Endothelial cell of umbilical vein (primary cell): Measurements from ENCODE around the gene CGB3. TPM values are rescaled to one million over a fixed set of nuclear protein-coding genes. Genes with fewer than 3 reads are reported as not detected.

Source experiments
- BruUV-seq: library from RNA; stranded (reverse); fragments of 400-500 nt; replicated peaks from 2 replicates; lab custom pipeline; 2021; lab: Mats Ljungman, UMichigan
- CTCF ChIA-PET: fragments of 300-600, 350-600 bp; sonication (Branson Sonifier 250); formaldehyde crosslinking; loops from one replicate; lab custom pipeline; 2021; ENCODE audit warnings: antibody characterized with exemption, inconsistent platforms; lab: Charles Lee
- POLR2A ChIA-PET: fragments of 300-600, 350-600 bp; sonication (Branson Sonifier 250); formaldehyde crosslinking; loops from one replicate; lab custom pipeline; 2021; ENCODE audit warnings: antibody characterized with exemption, inconsistent platforms; lab: Charles Lee
- DNase-seq: peaks from one replicate; pipeline ENCODE4 v3.0.0-alpha.2; 2011; ENCODE audit warnings: low read depth, low spot score
- FAIRE-seq: peaks from 2 replicates; lab custom pipeline; 2011; peaks lifted over from hg19 to GRCh38; lab: Jason Lieb, UNC
- H2AFZ ChIP-seq: 2 replicates; pipeline ENCODE4 v1.6.0; 2012; ENCODE audit warnings: low read depth, low read length, control low read depth, inconsistent platforms
- H3K27ac ChIP-seq: 2 replicates; pipeline ENCODE4 v1.5.1; 2011; ENCODE audit warnings: low read depth, mild to moderate bottlenecking, control low read depth, low read length, moderate library complexity; ENCODE audit not compliant: insufficient read depth
- H3K27me3 ChIP-seq, 2 experiments: 2 replicates each; pipeline versions ENCODE4 v1.6.0 to v1.6.1; 2011; ENCODE audit warnings: low read length in 2 of 2, mixed read lengths in 1 of 2; ENCODE audit not compliant: control insufficient read depth in 2 of 2, insufficient read depth in 2 of 2
- H3K36me3 ChIP-seq, 2 experiments: 2 replicates in 1 of 2; 3 replicates in 1 of 2; pipeline ENCODE4 v1.5.1; 2011; ENCODE audit warnings: low read length in 2 of 2, mild to moderate bottlenecking in 1 of 2, moderate library complexity in 1 of 2; ENCODE audit not compliant: control insufficient read depth in 2 of 2, insufficient read depth in 2 of 2; ENCODE audit errors: extremely low read depth in 1 of 2
- H3K4me1 ChIP-seq: 3 replicates; pipeline ENCODE4 v1.5.1; 2011; ENCODE audit warnings: mild to moderate bottlenecking, low read length; ENCODE audit not compliant: control insufficient read depth, insufficient read depth; ENCODE audit errors: extremely low read depth
- H3K4me2 ChIP-seq: 2 replicates; pipeline ENCODE4 v1.6.1; 2011; ENCODE audit warnings: low read length, control low read depth, mixed read lengths; ENCODE audit not compliant: insufficient read depth
- H3K4me3 ChIP-seq, 3 experiments: fragments of 200-600 bp in 1 of 3; sonication (generic), shearing (Covaris generic) in 1 of 3; replicated peaks in 1 of 3; 2 replicates each; pipeline ENCODE4 v1.5.1; 2011 to 2016; ENCODE audit warnings: control low read depth in 3 of 3, low read length in 3 of 3, mild to moderate bottlenecking in 2 of 3, inconsistent platforms in 1 of 3, low read depth in 1 of 3, moderate library complexity in 1 of 3; ENCODE audit not compliant: insufficient read depth in 1 of 3
- H3K79me2 ChIP-seq: 2 replicates; pipeline ENCODE4 v1.6.0; 2012; ENCODE audit warnings: low read length, inconsistent platforms; ENCODE audit not compliant: control insufficient read depth, insufficient read depth
- H3K9ac ChIP-seq: replicated peaks from 2 replicates; pipeline ENCODE3; 2011; ENCODE audit warnings: low read length, control low read depth; ENCODE audit not compliant: insufficient read depth; ENCODE audit errors: extremely low read depth
- H3K9me1 ChIP-seq: replicated peaks from 3 replicates; pipeline ENCODE4 v1.6.0; 2011; ENCODE audit warnings: mild to moderate bottlenecking, low read length; ENCODE audit not compliant: control insufficient read depth, insufficient read depth; ENCODE audit errors: extremely low read depth
- H3K9me3 ChIP-seq: replicated peaks from 2 replicates; pipeline ENCODE4 v1.5.1; 2012; ENCODE audit warnings: low read length, inconsistent platforms; ENCODE audit not compliant: control insufficient read depth, insufficient read depth
- H4K20me1 ChIP-seq: replicated peaks from 2 replicates; pipeline ENCODE3; 2011; ENCODE audit warnings: mild to moderate bottlenecking, low read length; ENCODE audit not compliant: control insufficient read depth, insufficient read depth; ENCODE audit errors: extremely low read depth
- EZH2 ChIP-seq: IDR thresholded peaks from 2 replicates; pipeline ENCODE4 v1.6.1; 2012; ENCODE audit warnings: borderline replicate concordance, low read depth, mild to moderate bottlenecking, moderate library complexity, low read length, inconsistent platforms; ENCODE audit not compliant: severe bottlenecking
- FOS ChIP-seq: IDR thresholded peaks from 2 replicates; pipeline ENCODE4 v1.6.1; 2011; ENCODE audit warnings: mild to moderate bottlenecking, low read length, moderate library complexity, borderline replicate concordance; ENCODE audit not compliant: insufficient read depth
- GATA2 ChIP-seq: IDR thresholded peaks from 2 replicates; pipeline ENCODE4 v1.7.0; 2011; ENCODE audit warnings: low read depth, mild to moderate bottlenecking, moderate library complexity, mixed read lengths, low read length; ENCODE audit not compliant: insufficient read length, insufficient read depth
- JUN ChIP-seq: IDR thresholded peaks from 2 replicates; pipeline ENCODE4 v1.6.1; 2011; ENCODE audit warnings: borderline replicate concordance, low read depth; ENCODE audit not compliant: insufficient read length, insufficient read depth
- MYC ChIP-seq: IDR thresholded peaks from one replicate; pipeline ENCODE4 v1.6.1; 2011; ENCODE audit warnings: mild to moderate bottlenecking, low read depth, low read length
- POLR2A ChIP-seq: IDR thresholded peaks from 2 replicates; pipeline ENCODE4 v1.6.1; 2012; ENCODE audit warnings: low read depth, mild to moderate bottlenecking, control low read depth, low read length
- POLR2AphosphoS5 ChIP-seq: IDR thresholded peaks from 2 replicates; pipeline ENCODE4 v1.6.1; 2012; ENCODE audit warnings: low read depth, mild to moderate bottlenecking, control low read depth, low read length, moderate library complexity; ENCODE audit not compliant: insufficient read depth
- dilution Hi-C: fragments of 300-500 bp; cut with MboI; formaldehyde crosslinking; loops from one replicate; pipeline ENCODE4 v1.15.0; 2019; ENCODE audit warnings: low sequenced_read_pairs; ENCODE audit not compliant: extremely low pct_ligation_motif_present
- intact Hi-C: fragments of 100-400 bp; cut with micrococcal nuclease; formaldehyde crosslinking; loops from one replicate; pipeline ENCODE4 v1.10.0; 2022
- polyA plus RNA-seq, 4 experiments: library from polyadenylated mRNA; depleted of rRNA in 3 of 4; stranded (reverse) in 3 of 4; unstranded in 1 of 4; fragments of >200 nt; gene quantifications; 2 replicates each; pipeline versions ENCODE4 v1.2.1 to v1.2.3, GENCODE V29; 2011 to 2012; ENCODE audit warnings: missing spikeins in 1 of 4
- total RNA-seq: library from RNA; stranded (reverse); gene quantifications from 2 replicates; pipeline ENCODE4 v1.2.3, GENCODE V29; 2021
- TF ChIP-seq, protein P1 (sequence below), 2 donors: IDR thresholded peaks; 1 replicate in 1 of 2; 2 replicates in 1 of 2; pipeline ENCODE4 v1.5.1; 2011; ENCODE audit warnings: low read length in 2 of 2, mild to moderate bottlenecking in 2 of 2, moderate library complexity in 2 of 2, control low read depth in 1 of 2, inconsistent platforms in 1 of 2, low read depth in 1 of 2; ENCODE audit not compliant: insufficient read depth in 1 of 2; ENCODE audit errors: extremely low read depth in 1 of 2
- TF ChIP-seq, protein P2 (sequence below): IDR thresholded peaks from 2 replicates; pipeline ENCODE4 v1.6.1; 2011; ENCODE audit not compliant: insufficient read depth, insufficient read length

CGB3 gene
- total and polyA plus RNA-seq, 2 donors (not counting 3 experiments of a cell fraction or from before 2014, with no cell fraction given): not detected

DNA sequence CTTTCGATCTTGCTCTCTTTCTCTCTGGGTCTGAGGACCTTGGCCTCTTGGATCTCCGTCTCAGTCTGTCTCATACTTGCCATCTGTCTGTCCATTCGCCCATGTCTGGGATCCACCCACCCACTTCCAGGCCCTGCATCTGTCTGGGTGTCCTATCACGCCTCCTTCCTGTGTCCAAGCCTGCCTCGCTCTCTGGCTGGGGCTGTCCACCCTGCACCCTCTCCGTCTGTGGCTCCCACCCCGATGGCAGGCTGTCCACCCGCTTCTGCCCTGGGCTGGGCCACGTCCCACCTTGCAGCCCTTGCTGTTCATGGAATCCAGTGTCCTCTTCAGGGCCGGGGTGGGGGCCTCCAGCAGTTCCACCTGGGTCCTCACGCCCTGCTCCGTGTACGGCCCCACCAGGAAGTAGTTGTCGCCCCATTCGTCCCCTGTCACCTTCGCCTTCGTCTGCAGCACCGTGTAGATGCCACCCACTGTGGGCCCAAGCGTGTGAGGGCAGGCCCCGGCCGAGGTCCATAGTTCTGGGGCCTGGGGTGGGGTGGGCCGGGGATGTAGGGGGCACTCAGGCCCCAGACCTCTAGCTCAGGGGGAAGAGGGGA lies 33.0 kb downstream of the CGB3 start:
- H3K4me1 ChIP-seq: peaks cover 14% of the 10 kb centered on the region
- FAIRE-seq (no peak), DNase-seq (no peak)
- BruUV-seq: no TSS peak
- dilution Hi-C loops: no loop called here
- ChIA-PET POLR2A (no interaction called here), CTCF (interaction anchor here (0.6 to 3.3 kb wide), 5 partner anchors 14 to 420 kb away, joined by 3 to 41 read pairs (median 10); no protein-coding TSS in a partner anchor)
- no peaks in the 10 kb centered on the region for H3K9me3 ChIP-seq
- no peak overlapping the region for H3K9ac ChIP-seq
- no peak overlapping the region for H3K4me2 ChIP-seq
- H3K27me3 ChIP-seq: no peaks in the 10 kb centered on the region
- no peak overlapping the region for H3K27ac ChIP-seq
- TF ChIP-seq POLR2A (no peak), EZH2 (no peak), GATA2 (no peak), JUN (no peak), MYC (no peak), POLR2AphosphoS5 (no peak), FOS (no peak)
- TF ChIP-seq, protein P1, sequence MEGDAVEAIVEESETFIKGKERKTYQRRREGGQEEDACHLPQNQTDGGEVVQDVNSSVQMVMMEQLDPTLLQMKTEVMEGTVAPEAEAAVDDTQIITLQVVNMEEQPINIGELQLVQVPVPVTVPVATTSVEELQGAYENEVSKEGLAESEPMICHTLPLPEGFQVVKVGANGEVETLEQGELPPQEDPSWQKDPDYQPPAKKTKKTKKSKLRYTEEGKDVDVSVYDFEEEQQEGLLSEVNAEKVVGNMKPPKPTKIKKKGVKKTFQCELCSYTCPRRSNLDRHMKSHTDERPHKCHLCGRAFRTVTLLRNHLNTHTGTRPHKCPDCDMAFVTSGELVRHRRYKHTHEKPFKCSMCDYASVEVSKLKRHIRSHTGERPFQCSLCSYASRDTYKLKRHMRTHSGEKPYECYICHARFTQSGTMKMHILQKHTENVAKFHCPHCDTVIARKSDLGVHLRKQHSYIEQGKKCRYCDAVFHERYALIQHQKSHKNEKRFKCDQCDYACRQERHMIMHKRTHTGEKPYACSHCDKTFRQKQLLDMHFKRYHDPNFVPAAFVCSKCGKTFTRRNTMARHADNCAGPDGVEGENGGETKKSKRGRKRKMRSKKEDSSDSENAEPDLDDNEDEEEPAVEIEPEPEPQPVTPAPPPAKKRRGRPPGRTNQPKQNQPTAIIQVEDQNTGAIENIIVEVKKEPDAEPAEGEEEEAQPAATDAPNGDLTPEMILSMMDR (IDR thresholded peaks at IDR 0.05; ENCODE audit: extremely low read depth in 1 of 2, insufficient read depth in 1 of 2, low read depth in 1 of 2, low read length in 2 of 2): no peak
- TF ChIP-seq, protein P2, sequence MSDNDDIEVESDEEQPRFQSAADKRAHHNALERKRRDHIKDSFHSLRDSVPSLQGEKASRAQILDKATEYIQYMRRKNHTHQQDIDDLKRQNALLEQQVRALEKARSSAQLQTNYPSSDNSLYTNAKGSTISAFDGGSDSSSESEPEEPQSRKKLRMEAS: no peak
- intact Hi-C loops: loop anchor here (10.0 kb wide), 2 partner anchors 164 to 356 kb away; partner anchors contain the start of genes DBP, HRC and TRPM4
- H4K20me1 ChIP-seq: no peaks in the 10 kb centered on the region
- H2AFZ ChIP-seq: no peak overlapping the region
- H3K79me2 ChIP-seq: peaks cover 46% of the 10 kb centered on the region
- H3K9me1 ChIP-seq: no peaks in the 10 kb centered on the region
- peaks cover 0 to 9% of the 10 kb centered on the region in 2 experiments for H3K36me3 ChIP-seq
- H3K4me3 ChIP-seq: no peak overlapping the region
